GM18499 (cell line): ENCODE measurements around the gene RARG.

Source experiments
- ATAC-seq: cut with Tn5 transposase; IDR thresholded peaks from one replicate; pipeline ENCODE4 v1.9.1; 2021; ENCODE audit warnings: moderate number of reproducible peaks; ENCODE audit not compliant: insufficient read depth, unreplicated experiment

The RARG gene

GRCh38 chr12:53225635-53226424 is 6.2 kb downstream of the RARG start:
- ATAC-seq: no peak

GRCh38 chr12:53224897-53225634 is 6.9 kb downstream of the RARG start:
- ATAC-seq: no peak

- ATAC-seq: no peak
Observed at GRCh38 chr12:53224061-53224896, 7.7 kb downstream of the RARG start.

- ATAC-seq: no peak
Observed at GRCh38 chr12:53223389-53224060, 8.5 kb downstream of the RARG start.

- ATAC-seq: no peak
Observed at GRCh38 chr12:53222806-53223261, 9.2 kb downstream of the RARG start.

GRCh38 chr12:53222170-53222721 is 9.8 kb downstream of the RARG start:
- ATAC-seq: no peak

- no peak for ATAC-seq
Observed at GRCh38 chr12:53221203-53222080, 10.6 kb downstream of the RARG start.

GRCh38 chr12:53220694-53221202 is 11.3 kb downstream of the RARG start:
- ATAC-seq: no peak

GRCh38 chr12:53219956-53220693 is 11.9 kb downstream of the RARG start:
- no peak for ATAC-seq

GRCh38 chr12:53219292-53219955 is 12.6 kb downstream of the RARG start:
- no peak for ATAC-seq

- no peak for ATAC-seq
Observed at GRCh38 chr12:53218551-53219291, 13.3 kb downstream of the RARG start.

- no peak for ATAC-seq
Observed at GRCh38 chr12:53217931-53218307, 14.1 kb downstream of the RARG start.

GRCh38 chr12:53217051-53217930 is 14.7 kb downstream of the RARG start:
- ATAC-seq: no peak

GRCh38 chr12:53215497-53215896 is 16.5 kb downstream of the RARG start:
- no peak for ATAC-seq

- ATAC-seq: no peak
Observed at GRCh38 chr12:53214687-53215455, 17.1 kb downstream of the RARG start.
